Amygdala (tissue), 56 donors: ENCODE data around the gene ANKRD65.
"Not testable (repeated sequence)": the region's sequence is repeated elsewhere in the genome, so short reads cannot be mapped to it uniquely, and the experiment has no call there.

Source experiments
- DNase-seq, 56 donors: peaks; one replicate each; lab custom pipeline; 2025; lab: John Stamatoyannopoulos, UW

The ANKRD65 gene

GRCh38 chr1:1431845-1432273 lies 10.8 kb upstream of the ANKRD65 start:
- DNase-seq: peak in 14 of 56 donors; percentile 23 to 58 (median 37)

- DNase-seq: peak in 5 of 56 donors; percentile 29 to 62 (median 55)
Observed at GRCh38 chr1:1430992-1431844, 10.1 kb upstream of the ANKRD65 start.

- peak in 45 of 56 donors; percentile 35 to 84 (median 66) for DNase-seq
Observed at GRCh38 chr1:1430114-1430982, 9.3 kb upstream of the ANKRD65 start.

GRCh38 chr1:1429671-1430073 lies 8.6 kb upstream of the ANKRD65 start:
- DNase-seq: no peak

GRCh38 chr1:1428967-1429366 lies 7.9 kb upstream of the ANKRD65 start:
- DNase-seq: not testable (repeated sequence)

DNA sequence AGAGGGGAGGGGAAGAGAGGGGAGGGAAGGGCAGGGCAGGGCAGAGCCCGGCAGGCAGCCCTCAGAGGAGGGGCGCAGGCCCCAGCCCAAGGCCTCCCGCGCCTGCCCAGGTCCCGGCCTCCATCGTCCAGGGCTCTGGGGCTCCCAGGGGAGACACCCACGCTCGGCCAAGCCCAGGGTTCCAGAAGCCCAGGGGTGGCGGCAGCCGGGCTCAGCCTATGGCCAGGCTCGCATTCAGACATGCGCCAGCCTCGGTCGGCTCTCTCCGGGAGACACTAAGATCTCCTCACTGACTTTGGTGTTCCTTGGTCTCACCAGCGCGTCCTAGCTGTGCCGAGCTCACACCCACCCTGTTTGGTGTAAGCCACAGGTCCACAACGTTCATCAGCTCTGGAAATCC lies 7.1 kb upstream of the ANKRD65 start:
- peak in 2 of 56 donors; percentile 27 to 39 for DNase-seq

GRCh38 chr1:1427820-1428148 lies 6.7 kb upstream of the ANKRD65 start:
- peak in 1 of 56 donors; percentile 71 for DNase-seq

DNA sequence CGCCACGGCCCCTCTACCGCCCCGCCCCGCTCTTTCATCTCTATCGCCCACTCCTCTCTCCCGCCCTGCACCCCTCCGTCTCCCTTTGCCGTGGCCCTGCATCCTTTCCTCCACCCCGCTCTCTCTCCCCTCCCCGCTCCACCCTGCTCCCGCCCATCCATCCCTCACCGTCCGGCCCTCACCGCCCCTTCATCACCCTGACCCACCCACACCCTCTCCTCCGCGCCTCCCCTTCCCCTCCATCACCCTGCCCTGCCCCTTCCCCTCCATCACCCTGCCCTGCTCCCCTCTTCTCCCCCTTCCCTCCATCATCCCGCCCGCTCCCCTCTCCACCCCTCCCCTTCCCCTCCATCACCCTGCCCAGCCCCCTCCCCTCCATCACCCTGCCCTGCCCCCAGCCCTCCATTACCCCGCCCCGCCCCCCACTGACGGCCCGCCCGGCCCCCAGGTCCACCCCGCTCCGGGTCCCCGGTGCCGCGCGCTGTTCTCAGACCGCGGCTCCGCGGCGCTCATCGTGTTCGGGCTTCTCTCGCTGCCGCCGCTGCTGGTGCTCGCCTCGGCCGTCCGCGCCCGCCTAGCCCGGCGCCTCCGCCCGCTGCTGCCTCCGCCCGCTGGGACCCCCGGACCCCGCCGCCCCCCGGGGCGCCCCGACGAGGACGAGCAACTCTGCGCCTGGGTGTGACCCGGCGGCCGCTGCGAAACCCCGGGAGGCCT lies 6.2 kb upstream of the ANKRD65 start:
- DNase-seq: peak in 31 of 56 donors; percentile 39 to 91 (median 62)

- DNase-seq: peak in 44 of 56 donors; percentile 42 to 85 (median 67)
Observed at GRCh38 chr1:1426496-1427105, 5.5 kb upstream of the ANKRD65 start.

DNA sequence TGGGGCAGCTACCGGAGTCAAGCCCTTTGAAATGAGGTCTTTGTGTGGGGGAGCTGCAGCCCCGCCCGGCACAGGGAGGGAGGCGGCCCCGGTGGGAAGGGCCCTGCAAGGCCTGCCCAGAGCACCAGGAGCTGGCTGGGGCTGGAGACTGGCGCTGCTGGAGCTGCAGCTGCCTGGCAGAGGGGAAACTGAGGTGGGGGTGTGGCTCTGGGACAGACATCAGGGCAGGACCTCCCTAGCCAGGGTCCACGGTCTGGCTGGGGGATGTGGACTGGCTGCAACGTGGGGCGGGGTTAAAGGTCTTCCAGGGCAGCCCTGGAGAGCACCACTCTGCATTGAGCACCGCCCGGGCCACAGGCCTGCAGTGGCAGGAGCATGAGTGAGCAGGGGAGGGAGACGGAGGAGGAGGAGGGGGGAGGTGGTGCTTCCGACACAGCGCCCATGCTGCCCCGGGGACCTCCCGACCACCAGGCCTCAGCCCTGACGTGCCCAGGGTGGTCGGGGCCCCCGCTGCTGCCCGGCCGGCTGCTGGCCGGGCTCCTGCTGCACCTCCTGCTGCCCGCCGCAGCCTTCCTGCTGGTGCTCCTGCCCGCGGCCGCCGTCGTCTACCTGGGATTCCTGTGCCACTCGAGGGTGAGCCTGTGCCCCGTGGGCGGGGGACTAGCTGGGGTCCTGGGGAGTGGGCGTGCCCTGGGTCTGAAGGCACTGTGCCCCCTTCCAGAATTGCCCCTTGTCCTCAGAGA lies 4.8 kb upstream of the ANKRD65 start:
- peak in 48 of 56 donors; percentile 37 to 88 (median 68) for DNase-seq

DNA sequence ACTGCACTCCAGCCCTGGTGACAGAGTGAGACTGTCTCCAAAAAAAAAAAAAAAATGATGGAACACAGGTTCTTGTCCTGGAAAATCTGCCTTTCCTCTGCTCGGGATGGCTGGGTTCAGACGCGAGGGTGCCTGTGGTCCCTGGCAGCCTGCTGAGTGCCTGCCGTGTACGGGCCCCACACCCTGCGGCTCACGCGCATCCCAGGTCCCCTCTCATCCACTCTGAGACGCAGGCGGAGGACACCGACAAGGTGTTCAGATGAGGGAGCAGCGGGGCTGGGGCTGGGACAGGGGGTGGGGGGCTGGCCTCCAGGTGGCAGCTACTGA lies 4.3 kb upstream of the ANKRD65 start:
- no peak for DNase-seq

DNA sequence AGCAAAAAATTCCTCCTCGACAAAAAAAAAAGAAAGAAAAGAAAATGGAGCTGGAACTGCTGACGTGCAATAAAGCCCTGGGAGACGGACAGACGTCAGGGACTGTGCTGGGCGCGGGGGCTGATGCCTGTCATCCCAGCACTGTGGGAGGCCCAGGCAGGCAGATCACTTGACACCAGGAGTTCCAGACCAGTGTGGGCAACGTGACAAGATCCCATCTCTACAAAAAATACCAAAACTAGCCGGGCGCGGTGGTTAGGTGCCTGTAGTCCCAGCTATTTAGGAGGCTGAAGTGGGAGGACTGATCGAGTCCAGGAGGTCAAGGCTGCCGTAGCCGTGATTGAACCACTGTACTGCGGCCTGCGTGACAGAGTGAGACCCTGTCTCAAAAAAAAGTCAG lies 3.6 kb upstream of the ANKRD65 start:
- DNase-seq: no peak

DNA sequence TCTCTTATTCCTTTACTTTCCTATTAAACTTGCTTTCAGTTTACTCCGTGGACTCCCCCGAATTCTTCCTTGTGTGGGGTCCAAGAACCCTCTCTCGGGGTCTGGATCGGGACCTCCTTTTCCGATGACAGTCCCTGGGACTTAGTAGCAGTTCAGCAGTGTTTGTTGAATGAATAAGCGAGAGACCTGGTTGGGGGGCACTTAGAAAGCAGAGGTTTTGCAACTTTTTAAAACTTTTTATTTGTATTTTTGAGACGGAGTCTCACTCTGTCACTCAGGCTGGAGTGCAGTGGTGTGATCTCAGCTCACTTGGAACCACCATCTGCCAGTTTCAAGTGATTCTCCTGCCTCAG lies 2.1 kb upstream of the ANKRD65 start:
- DNase-seq: no peak

GRCh38 chr1:1422465-1423244 lies 1.6 kb upstream of the ANKRD65 start:
- peak in 3 of 56 donors; percentile 40 to 60 (median 47) for DNase-seq

DNA sequence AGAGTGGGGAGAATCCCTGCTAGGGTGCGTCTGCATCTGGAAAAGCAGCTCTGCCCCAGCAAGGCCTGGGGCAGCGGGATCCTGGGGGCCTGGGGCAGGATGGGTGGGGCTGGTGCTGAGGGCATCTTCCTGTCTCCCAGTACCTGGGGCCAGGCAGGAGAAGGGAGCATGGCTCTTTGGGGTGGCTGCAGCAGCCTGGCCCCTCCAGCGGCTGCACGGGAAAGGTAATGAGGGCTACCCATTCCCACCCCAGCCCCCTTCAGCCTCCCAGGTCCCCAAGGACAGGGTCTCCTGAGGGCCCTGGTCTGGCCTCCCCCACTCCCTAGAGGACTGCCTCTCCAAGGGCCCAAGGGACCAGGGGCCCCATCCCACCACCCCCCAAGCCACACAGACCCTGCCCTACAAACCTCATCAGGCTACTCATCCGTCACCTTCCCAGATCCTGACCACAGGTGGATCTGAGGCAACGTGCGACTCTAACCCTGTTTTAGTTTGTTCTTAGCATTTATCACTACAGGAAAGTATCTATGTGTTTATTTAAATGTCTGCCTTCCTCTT lies 910 bp upstream of the ANKRD65 start:
- no peak for DNase-seq

- DNase-seq: no peak
Observed at GRCh38 chr1:1420654-1421141, 378 bp downstream of the ANKRD65 start.

DNA sequence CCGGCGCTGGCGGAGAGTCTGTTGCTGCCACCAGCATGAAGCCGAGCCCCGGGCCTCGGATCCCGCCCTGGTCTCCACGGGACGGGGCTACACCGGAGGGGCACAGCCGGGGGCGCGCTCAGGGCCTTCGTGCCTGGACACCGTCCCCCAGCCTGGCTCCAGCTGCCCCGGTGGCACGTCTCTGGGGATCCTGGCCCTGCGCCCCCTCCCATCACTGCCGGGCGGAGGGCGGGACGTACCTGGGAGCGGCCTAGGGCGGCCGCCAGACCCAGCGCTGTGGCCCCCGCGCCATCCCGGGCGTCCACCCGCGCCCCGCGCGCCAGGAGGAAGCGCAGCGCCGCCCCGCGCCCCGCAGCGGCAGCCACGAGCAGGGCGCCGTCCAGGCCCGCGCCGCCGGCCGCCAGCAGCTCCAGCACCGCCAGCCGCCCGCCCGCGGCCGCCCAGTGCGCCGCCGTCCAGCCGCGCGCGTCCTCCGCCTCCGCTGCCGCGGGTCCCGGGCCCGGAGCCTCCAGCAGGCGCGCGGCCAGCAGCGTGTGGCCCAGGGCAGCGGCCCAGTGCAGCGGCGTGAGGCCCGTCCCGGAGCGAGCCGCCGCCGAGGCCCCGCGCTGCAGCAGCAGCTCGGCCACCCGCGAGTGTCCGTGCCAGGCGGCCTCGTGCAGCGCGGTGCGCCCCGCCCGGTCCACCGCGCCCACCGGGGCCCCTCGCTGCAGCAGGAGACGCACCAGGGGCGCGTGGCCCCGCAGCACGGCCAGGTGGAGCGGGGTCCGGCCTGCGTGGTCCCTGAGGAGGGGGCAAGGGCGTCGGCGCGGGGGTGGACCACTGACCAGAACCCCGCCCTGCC lies 1.0 kb downstream of the ANKRD65 start:
- peak in 5 of 56 donors; percentile 19 to 63 (median 37) for DNase-seq
